PC-3 (cell line): ENCODE data around the gene SRP14. TPM values are rescaled to one million over a fixed set of nuclear protein-coding genes. Genes with fewer than 3 reads are reported as not detected.

Source experiments
- ATAC-seq: fragments of 200-7000 bp; cut with Tn5 transposase; 2 replicates; pipeline ENCODE4 v1.9.1; 2020; ENCODE audit warnings: mild to moderate bottlenecking, moderate library complexity
- BruUV-seq: library from RNA; stranded (reverse); fragments of 400-500 nt; replicated peaks from 2 replicates; lab custom pipeline; 2021; lab: Mats Ljungman, UMichigan
- CTCF ChIA-PET: fragments of 300-600 bp; sonication (Branson Sonifier 250); formaldehyde crosslinking; loops from one replicate; lab custom pipeline; 2022; ENCODE audit warnings: antibody characterized with exemption; lab: Charles Lee
- POLR2A ChIA-PET: fragments of 300-600 bp; sonication (Branson Sonifier 250); formaldehyde crosslinking; loops from one replicate; lab custom pipeline; 2022; ENCODE audit warnings: antibody characterized with exemption; ENCODE audit not compliant: unreplicated experiment; lab: Charles Lee
- DNase-seq: peaks from one replicate; pipeline ENCODE4 v3.0.0-alpha.2; 2015
- H2AFZ ChIP-seq: fragments of 300-600 bp; sonication (generic); 2 replicates; pipeline ENCODE4 v1.6.0; 2016; ENCODE audit warnings: antibody characterized with exemption, low read length
- H3F3A ChIP-seq: fragments of 300-600 bp; sonication (generic); one replicate; pipeline ENCODE4 v1.6.0; 2017; ENCODE audit warnings: antibody characterized with exemption, low read length, control low read depth, mild to moderate bottlenecking; ENCODE audit not compliant: unreplicated experiment
- H3K27ac ChIP-seq: fragments of 300-600 bp; sonication (generic); 2 replicates; pipeline ENCODE4 v1.5.1; 2016; ENCODE audit warnings: mild to moderate bottlenecking, low read length
- H3K27me3 ChIP-seq: fragments of 300-600 bp; sonication (generic); 2 replicates; pipeline ENCODE4 v1.6.1; 2016; ENCODE audit warnings: low read length, mixed read lengths
- H3K36me3 ChIP-seq: fragments of 300-600 bp; sonication (generic); 2 replicates; pipeline ENCODE4 v1.6.1; 2016; ENCODE audit warnings: low read depth, mixed run types, low read length, mixed read lengths
- H3K4me1 ChIP-seq: fragments of 300-600 bp; sonication (generic); 2 replicates; pipeline ENCODE4 v1.5.1; 2016; ENCODE audit warnings: low read length; ENCODE audit not compliant: insufficient read depth
- H3K4me2 ChIP-seq: fragments of 300-600 bp; sonication (generic); 2 replicates; pipeline ENCODE4 v1.6.0; 2016; ENCODE audit warnings: low read length
- H3K4me3 ChIP-seq: fragments of 300-600 bp; sonication (generic); 2 replicates; pipeline ENCODE4 v1.5.1; 2016; ENCODE audit warnings: mild to moderate bottlenecking, low read length, mixed read lengths
- H3K79me2 ChIP-seq: fragments of 300-600 bp; sonication (generic); 2 replicates; pipeline ENCODE4 v1.6.1; 2017; ENCODE audit warnings: low read length, mixed read lengths
- H3K9ac ChIP-seq: fragments of 300-600 bp; sonication (generic); 2 replicates; pipeline ENCODE4 v1.6.0; 2016; ENCODE audit warnings: mild to moderate bottlenecking, low read length
- H3K9me2 ChIP-seq: fragments of 300-600 bp; sonication (generic); replicated peaks from 2 replicates; pipeline ENCODE4 v1.6.1; 2016; ENCODE audit warnings: mixed run types, low read length, mixed read lengths
- H3K9me3 ChIP-seq: fragments of 300-600 bp; sonication (generic); 2 replicates; pipeline ENCODE4 v1.6.1; 2016; ENCODE audit warnings: low read length, mixed read lengths
- H4K20me1 ChIP-seq: fragments of 300-600 bp; sonication (generic); 2 replicates; pipeline ENCODE4 v1.6.1; 2016; ENCODE audit warnings: low read length, mixed read lengths
- EZH2 ChIP-seq: fragments of 300-600 bp; sonication (generic); IDR thresholded peaks from one replicate; pipeline ENCODE4 v1.6.1; 2017; ENCODE audit warnings: antibody characterized with exemption, mild to moderate bottlenecking, low read length; ENCODE audit not compliant: unreplicated experiment
- EZH2phosphoT487 ChIP-seq: fragments of 300-600 bp; sonication (generic); IDR thresholded peaks from 2 replicates; pipeline ENCODE4 v1.6.1; 2018; ENCODE audit warnings: mild to moderate bottlenecking, antibody characterized with exemption, low read length, borderline replicate concordance
- intact Hi-C: fragments of 100-400 bp; cut with micrococcal nuclease; formaldehyde crosslinking; loops from 2 replicates; pipeline ENCODE4 v1.9.0; 2023
- total RNA-seq: library from RNA; depleted of rRNA; stranded (reverse); fragments of >200 nt; gene quantifications from 2 replicates; pipeline ENCODE4 v1.2.3, GENCODE V29; 2014
- TF ChIP-seq, protein P1 (sequence below): fragments of 300-600 bp; sonication (generic); conservative IDR thresholded peaks from 2 replicates; pipeline ENCODE4 v1.5.1; 2017; ENCODE audit warnings: antibody characterized with exemption, low read depth, mild to moderate bottlenecking, low read length

SRP14 gene
- total RNA-seq, 1 experiment from 2014 or later = 362 TPM

DNA sequence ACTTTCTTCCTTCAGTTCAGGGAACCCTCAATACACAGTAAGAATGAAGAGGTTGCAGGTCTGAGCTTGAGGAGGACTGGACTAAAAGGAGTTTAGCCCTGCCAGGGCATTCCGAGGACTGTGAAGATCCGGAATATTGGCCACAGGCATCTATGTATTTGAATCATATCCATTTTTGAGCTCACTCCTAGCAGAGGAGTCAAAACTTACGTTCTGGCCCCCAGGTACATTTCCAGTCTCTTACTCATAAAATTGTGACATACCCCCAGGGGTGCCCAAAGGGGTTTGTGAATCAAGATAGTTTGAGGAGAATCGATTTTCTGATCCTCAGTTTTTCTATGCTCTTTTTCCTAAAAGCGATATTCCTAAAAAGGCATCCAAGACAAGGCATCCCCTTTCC is 27.6 kb upstream of the SRP14 start:
- BruUV-seq = no TSS peak
- DNase-seq = peak; percentile 19

DNA sequence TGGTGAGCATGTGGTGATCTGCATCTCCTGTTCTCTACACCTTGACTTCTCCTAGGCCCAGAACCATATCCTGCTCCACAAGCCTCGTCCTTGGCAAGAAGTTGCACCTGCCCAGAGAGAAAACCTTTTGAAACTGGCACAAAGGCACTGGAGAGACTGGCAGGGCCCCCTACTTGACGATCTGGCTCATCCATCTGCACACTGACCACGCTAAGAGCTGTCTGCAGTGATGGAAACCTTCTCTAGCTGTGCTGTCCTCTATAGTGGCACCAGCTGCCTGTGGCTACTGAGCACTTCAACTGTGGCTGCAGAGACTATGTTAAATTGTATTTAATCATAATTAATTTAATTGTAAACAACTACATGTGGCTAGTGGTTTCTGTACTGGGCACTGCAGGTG is 26.2 kb upstream of the SRP14 start:
- ChIA-PET POLR2A (no interaction called here), CTCF (no interaction called here)
- intact Hi-C loops = no loop called here
- 0 out of 2 replicates have a peak overlapping the region, but pooled peaks have one; percentile 54 for H3K4me2 ChIP-seq
- DNase-seq = no peak
- H4K20me1 ChIP-seq = no peaks in the 10 kb centered on the region
- no peaks in the 10 kb centered on the region for H3K79me2 ChIP-seq
- no TSS peak for BruUV-seq
- peaks cover 61% of the 10 kb centered on the region for H3K4me1 ChIP-seq
- H3K36me3 ChIP-seq = no peaks in the 10 kb centered on the region
- H3F3A ChIP-seq = no peaks in the 10 kb centered on the region
- no peaks in the 10 kb centered on the region for H3K27me3 ChIP-seq
- H2AFZ ChIP-seq = no peak overlapping the region
- no peaks in the 10 kb centered on the region for H3K9me3 ChIP-seq
- H3K27ac ChIP-seq = peak overlapping the region; percentile 91
- TF ChIP-seq EZH2phosphoT487 (no peak), EZH2 (no peak)
- TF ChIP-seq, protein P1, sequence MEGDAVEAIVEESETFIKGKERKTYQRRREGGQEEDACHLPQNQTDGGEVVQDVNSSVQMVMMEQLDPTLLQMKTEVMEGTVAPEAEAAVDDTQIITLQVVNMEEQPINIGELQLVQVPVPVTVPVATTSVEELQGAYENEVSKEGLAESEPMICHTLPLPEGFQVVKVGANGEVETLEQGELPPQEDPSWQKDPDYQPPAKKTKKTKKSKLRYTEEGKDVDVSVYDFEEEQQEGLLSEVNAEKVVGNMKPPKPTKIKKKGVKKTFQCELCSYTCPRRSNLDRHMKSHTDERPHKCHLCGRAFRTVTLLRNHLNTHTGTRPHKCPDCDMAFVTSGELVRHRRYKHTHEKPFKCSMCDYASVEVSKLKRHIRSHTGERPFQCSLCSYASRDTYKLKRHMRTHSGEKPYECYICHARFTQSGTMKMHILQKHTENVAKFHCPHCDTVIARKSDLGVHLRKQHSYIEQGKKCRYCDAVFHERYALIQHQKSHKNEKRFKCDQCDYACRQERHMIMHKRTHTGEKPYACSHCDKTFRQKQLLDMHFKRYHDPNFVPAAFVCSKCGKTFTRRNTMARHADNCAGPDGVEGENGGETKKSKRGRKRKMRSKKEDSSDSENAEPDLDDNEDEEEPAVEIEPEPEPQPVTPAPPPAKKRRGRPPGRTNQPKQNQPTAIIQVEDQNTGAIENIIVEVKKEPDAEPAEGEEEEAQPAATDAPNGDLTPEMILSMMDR = no peak
- no peak for ATAC-seq
- no peak overlapping the region for H3K9ac ChIP-seq
- H3K4me3 ChIP-seq = no peak overlapping the region
- H3K9me2 ChIP-seq = no peaks in the 10 kb centered on the region

More for the DNA sequence above, 27.6 kb upstream of the SRP14 start:
- Histone ChIP-seq H2AFZ (no peak overlapping the region), H3K36me3 (no peaks in the 10 kb centered on the region), H3K4me2 (no peak overlapping the region), H3K9me2 (no peaks in the 10 kb centered on the region), H3K9ac (no peak overlapping the region), H3K4me3 (no peak overlapping the region), H4K20me1 (no peaks in the 10 kb centered on the region), H3K79me2 (no peaks in the 10 kb centered on the region), H3K9me3 (no peaks in the 10 kb centered on the region), H3K4me1 (peaks cover 62% of the 10 kb centered on the region), H3K27me3 (no peaks in the 10 kb centered on the region), H3K27ac (no peak overlapping the region), H3F3A (no peaks in the 10 kb centered on the region)
- TF ChIP-seq EZH2phosphoT487 = no peak
- TF ChIP-seq, protein P1 = no peak
- TF ChIP-seq EZH2 = no peak
- POLR2A ChIA-PET = no interaction called here
- CTCF ChIA-PET = no interaction called here
- intact Hi-C loops = no loop called here
- no peak for ATAC-seq

DNA sequence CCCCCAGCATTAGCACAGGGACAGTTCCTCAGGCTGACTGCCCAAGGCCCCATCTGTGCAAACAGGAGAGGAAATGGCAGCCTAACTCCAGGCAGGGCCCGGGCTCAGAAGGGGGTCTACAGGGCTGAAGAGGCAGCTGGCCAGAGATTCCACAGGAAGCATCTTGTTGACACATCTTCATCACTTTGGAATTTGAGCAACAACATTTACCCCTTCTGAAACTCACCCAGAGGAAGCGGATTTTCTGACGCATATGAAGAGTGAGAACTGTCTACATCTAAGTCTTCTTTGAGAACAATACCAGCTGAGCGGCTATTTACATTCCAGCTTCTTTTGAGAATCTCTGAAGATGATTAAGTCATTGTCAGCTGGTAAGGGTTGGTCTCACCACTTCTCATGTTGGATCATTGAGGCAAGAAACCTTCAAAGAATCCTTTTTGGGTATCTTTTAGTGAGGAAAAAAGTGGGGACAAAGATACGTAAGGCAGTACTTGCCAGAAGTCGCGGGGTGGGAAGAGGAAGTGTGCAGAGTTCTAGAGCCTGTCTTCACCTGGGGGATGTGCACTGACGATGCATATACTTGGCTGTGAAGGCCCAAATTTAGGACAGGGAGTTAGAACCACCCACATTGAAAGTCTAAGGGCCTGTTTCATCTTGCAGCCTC is 25.4 kb upstream of the SRP14 start:
- TF ChIP-seq, protein P1 = no peak
- TF ChIP-seq EZH2 = no peak
- no peak for TF ChIP-seq EZH2phosphoT487
- peak; percentile 92 for DNase-seq
- intact Hi-C loops = no loop called here
- H3K36me3 ChIP-seq = no peaks in the 10 kb centered on the region
- BruUV-seq = no TSS peak
- no peaks in the 10 kb centered on the region for H4K20me1 ChIP-seq
- peak overlapping the region; percentile 51 for H3K9ac ChIP-seq
- ATAC-seq = peak; percentile 39
- H3K9me3 ChIP-seq = no peaks in the 10 kb centered on the region
- H2AFZ ChIP-seq = no peak overlapping the region
- no peaks in the 10 kb centered on the region for H3F3A ChIP-seq
- H3K4me3 ChIP-seq = no peak overlapping the region
- ChIA-PET POLR2A (no interaction called here), CTCF (no interaction called here)
- peak overlapping the region; percentile 54 for H3K4me2 ChIP-seq
- H3K79me2 ChIP-seq = no peaks in the 10 kb centered on the region
- H3K4me1 ChIP-seq = peaks cover 53% of the 10 kb centered on the region
- H3K9me2 ChIP-seq = no peaks in the 10 kb centered on the region
- H3K27me3 ChIP-seq = no peaks in the 10 kb centered on the region
- peak overlapping the region; percentile 91 for H3K27ac ChIP-seq
